HepG2 (cell line): Measurements from ENCODE around the gene SWI5. TPM values are rescaled to one million over a fixed set of nuclear protein-coding genes. Genes with fewer than 3 reads are reported as not detected.

Experiments
- ATAC-seq: fragments of 200-7000 bp; cut with Tn5 transposase; 3 replicates; pipeline ENCODE4 v1.9.1; 2020; ENCODE audit warnings: mild to moderate bottlenecking, moderate library complexity
- BruUV-seq: library from RNA; stranded (reverse); fragments of 400-500 nt; replicated peaks from 2 replicates; lab custom pipeline; 2021; lab: Mats Ljungman, UMichigan
- CTCF ChIA-PET: fragments of 300-600 bp; formaldehyde crosslinking; extraction: SDS; loops from one replicate; lab custom pipeline; 2021; ENCODE audit warnings: low total read pairs, inconsistent platforms, low intra/inter-chr PET ratio; lab: Yijun Ruan, JAX
- POLR2A ChIA-PET: fragments of 350-600 bp; sonication (Branson Sonifier 250); formaldehyde crosslinking; loops from one replicate; lab custom pipeline; 2020; ENCODE audit warnings: antibody characterized with exemption, inconsistent platforms; lab: Yijun Ruan, JAX
- DNase-seq: peaks from one replicate; pipeline ENCODE4 v3.0.0-alpha.2; 2015; ENCODE audit warnings: low spot score
- FAIRE-seq: peaks from 3 replicates; lab custom pipeline; 2011; peaks lifted over from hg19 to GRCh38; lab: Jason Lieb, UNC
- H2AFZ ChIP-seq: one replicate; pipeline ENCODE4 v1.6.1; 2011; ENCODE audit warnings: low read length, inconsistent platforms
- H3K27ac ChIP-seq: fragments of 300-600 bp; 3 replicates; pipeline ENCODE4 v1.8.0; 2011; ENCODE audit warnings: mixed run types, mild to moderate bottlenecking, mixed read lengths, low read length, inconsistent platforms; ENCODE audit not compliant: insufficient read depth; ENCODE audit errors: extremely low read length
- H3K27me3 ChIP-seq, 2 experiments: fragments of 200-600 bp in 1 of 2; 2 replicates in 1 of 2; 3 replicates in 1 of 2; pipeline versions ENCODE4 v1.6.0 to v1.8.0; 2011; ENCODE audit warnings: low read length in 2 of 2, mild to moderate bottlenecking in 2 of 2, moderate library complexity in 2 of 2, inconsistent platforms in 1 of 2; ENCODE audit not compliant: insufficient read depth in 2 of 2, control insufficient read depth in 1 of 2
- H3K36me3 ChIP-seq, 2 experiments: fragments of 200-600 bp in 1 of 2; replicated peaks in 1 of 2; 2 replicates in 1 of 2; 3 replicates in 1 of 2; pipeline versions ENCODE4 v1.5.1 to v1.8.0; 2011; ENCODE audit warnings: low read length in 2 of 2, inconsistent platforms in 1 of 2; ENCODE audit not compliant: insufficient read depth in 2 of 2, control insufficient read depth in 1 of 2
- H3K4me1 ChIP-seq: 2 replicates; pipeline ENCODE4 v1.5.1; 2012; ENCODE audit warnings: low read length, inconsistent platforms; ENCODE audit not compliant: insufficient read depth
- H3K4me2 ChIP-seq: 2 replicates; pipeline ENCODE4 v1.6.0; 2011; ENCODE audit warnings: low read depth, low read length, inconsistent platforms
- H3K4me3 ChIP-seq, 3 experiments: fragments of 200-600 bp in 1 of 3; sonication (generic), shearing (Covaris generic) in 1 of 3; replicated peaks in 1 of 3; 2 replicates each; pipeline ENCODE4 v1.5.1; 2011 to 2016; ENCODE audit warnings: low read length in 3 of 3, inconsistent platforms in 2 of 3, low read depth in 2 of 3, mild to moderate bottlenecking in 2 of 3, control low read depth in 1 of 3, mixed read lengths in 1 of 3; ENCODE audit not compliant: insufficient read depth in 1 of 3
- H3K79me2 ChIP-seq: one replicate; pipeline ENCODE4 v1.6.1; 2011; ENCODE audit warnings: low read length, inconsistent platforms; ENCODE audit not compliant: insufficient read depth
- H3K9ac ChIP-seq: 2 replicates; pipeline ENCODE4 v1.6.0; 2011; ENCODE audit warnings: mild to moderate bottlenecking, low read depth, low read length, inconsistent platforms; ENCODE audit not compliant: insufficient read depth
- H3K9me3 ChIP-seq: 2 replicates; pipeline ENCODE4 v1.5.1; 2012; ENCODE audit warnings: mild to moderate bottlenecking, low read length
- H4K20me1 ChIP-seq: 2 replicates; pipeline ENCODE4 v1.6.0; 2011; ENCODE audit warnings: inconsistent platforms, mild to moderate bottlenecking, low read length, moderate library complexity; ENCODE audit not compliant: insufficient read depth
- FOXA3 ChIP-seq: IDR thresholded peaks from 2 replicates; pipeline ENCODE4 v1.6.1; 2016; ENCODE audit warnings: missing genetic modification reagents, missing compliant biosample characterization
- GATAD2A ChIP-seq: IDR thresholded peaks from 2 replicates; pipeline ENCODE4 v1.6.1; 2016
- NFE2 ChIP-seq: sonication (generic); formaldehyde crosslinking; IDR thresholded peaks from 2 replicates; pipeline ENCODE4 v1.4.0; 2020; ENCODE audit warnings: missing genetic modification reagents
- NFE2L1 ChIP-seq: sonication (generic); formaldehyde crosslinking; IDR thresholded peaks from 2 replicates; pipeline ENCODE4 v1.4.0; 2020; ENCODE audit warnings: missing genetic modification reagents, mild to moderate bottlenecking, borderline replicate concordance
- PATZ1 ChIP-seq: sonication (generic); formaldehyde crosslinking; IDR thresholded peaks from 2 replicates; pipeline ENCODE4 v1.4.0; 2020; ENCODE audit warnings: missing genetic modification reagents
- PHF5A ChIP-seq: IDR thresholded peaks from one replicate; pipeline ENCODE4 v1.6.1; 2018; ENCODE audit warnings: low read depth, missing genetic modification reagents; ENCODE audit not compliant: unreplicated experiment
- SP1 ChIP-seq, 2 experiments: fragments of 450-650 bp in 1 of 2; sonication (generic) in 1 of 2; formaldehyde crosslinking in 1 of 2; IDR thresholded peaks; 2 replicates each; pipeline versions ENCODE4 v1.4.0 to v1.6.1; 2016 to 2020; ENCODE audit warnings: missing genetic modification reagents in 1 of 2
- THAP9 ChIP-seq: sonication (generic); formaldehyde crosslinking; IDR thresholded peaks from 2 replicates; pipeline ENCODE4; 2020; ENCODE audit warnings: missing genetic modification reagents, mild to moderate bottlenecking, borderline replicate concordance
- ZBTB44 ChIP-seq: sonication (generic); formaldehyde crosslinking; IDR thresholded peaks from 2 replicates; pipeline ENCODE4 v1.4.0; 2020; ENCODE audit warnings: missing genetic modification reagents
- ZNF687 ChIP-seq: sonication (generic); formaldehyde crosslinking; IDR thresholded peaks from 2 replicates; pipeline ENCODE4 v1.5.1; 2020; ENCODE audit warnings: mild to moderate bottlenecking, missing genetic modification reagents, moderate library complexity
- ZNF772 ChIP-seq: sonication (generic); formaldehyde crosslinking; IDR thresholded peaks from 2 replicates; pipeline ENCODE4 v1.5.0; 2020; ENCODE audit warnings: mild to moderate bottlenecking, missing genetic modification reagents
- ZSCAN25 ChIP-seq: sonication (generic); formaldehyde crosslinking; IDR thresholded peaks from 2 replicates; pipeline ENCODE4 v1.8.0; 2022; ENCODE audit warnings: mild to moderate bottlenecking, missing genetic modification reagents
- whole genome bisulfite sequencing: methylation state at CpG from one replicate; pipeline ENCODE4 v1.1.6; 2017; ENCODE audit warnings: low lambda C conversion rate; 5-methylcytosine and 5-hydroxymethylcytosine counted together
- in situ Hi-C: cut with HindIII; loops from 2 replicates; pipeline ENCODE4 v1.10.0; 2017; ENCODE audit warnings: low pct_unique_long_range_greater_than_20kb; ENCODE audit not compliant: extremely low pct_ligation_motif_present
- intact Hi-C: fragments of 100-400 bp; cut with micrococcal nuclease; formaldehyde crosslinking; loops from one replicate; pipeline ENCODE4 v1.10.0; 2022; ENCODE audit not compliant: unreplicated experiment
- polyA plus RNA-seq, 8 experiments: library from polyadenylated mRNA; depleted of rRNA in 3 of 8; stranded (reverse) in 7 of 8; unstranded in 1 of 8; fragments of >200 nt; fragmentation: Illumina TruSeq in 4 of 8; extraction: Trizol in 4 of 8; gene quantifications; 2 replicates each; pipeline versions ENCODE4 v1.2.1 to v1.2.3, GENCODE V29; 2011 to 2016; ENCODE audit warnings: low read depth in 4 of 8, missing spikeins in 1 of 8, mixed read lengths in 1 of 8; ENCODE audit not compliant: insufficient read depth in 1 of 8
- total RNA-seq, 5 experiments: library from RNA; depleted of rRNA; stranded (reverse); fragments of >200 nt; fragmentation: Illumina TruSeq; extraction: Trizol; gene quantifications; 2 replicates each; pipeline ENCODE4 v1.2.3, GENCODE V29; 2016; ENCODE audit warnings: low read depth in 1 of 5

The SWI5 gene
- total and polyA plus RNA-seq, 2 of the 13 experiments (the other 11 are each of a cell fraction or from before 2014, with no cell fraction given): 39.2 to 41.0 TPM

- FAIRE-seq: peak; percentile 23
- peak overlapping the region; percentile 75 for H2AFZ ChIP-seq
- 0 out of 2 replicates have a peak, but pooled peaks have one; percentile 36 for TF ChIP-seq GATAD2A (CRISPR knock-in tag)
- no peak for TF ChIP-seq SP1 (IDR thresholded peaks at IDR 0.05)
- TF ChIP-seq SP1 (CRISPR knock-in tag; IDR thresholded peaks at IDR 0.05): no peak
- TF ChIP-seq ZNF772 (CRISPR knock-in tag): 0 out of 2 replicates have a peak, but pooled peaks have one; percentile 22
- no peak for TF ChIP-seq PHF5A (CRISPR knock-in tag)
- TF ChIP-seq ZSCAN25 (CRISPR knock-in tag): peak; percentile 65; the same call in 1 of the 2 replicates
- TF ChIP-seq PATZ1 (CRISPR knock-in tag): peak; percentile 81
- no peak for TF ChIP-seq ZBTB44 (CRISPR knock-in tag)
- peak; percentile 13; the same call in 1 of the 2 replicates for TF ChIP-seq FOXA3
- 0 out of 2 replicates have a peak, but pooled peaks have one; percentile 29 for TF ChIP-seq NFE2L1 (CRISPR knock-in tag)
- TF ChIP-seq THAP9 (CRISPR knock-in tag): peak; percentile 42; the same call in 1 of the 2 replicates
- peak; percentile 82 for TF ChIP-seq ZNF687 (CRISPR knock-in tag)
- TF ChIP-seq NFE2 (CRISPR knock-in tag): no peak
Measured at GRCh38 chr9:128245421-128246151, 30.5 kb upstream of the SWI5 start.

More at GRCh38 chr9:128245421-128246151, 30.5 kb upstream of the SWI5 start:
- H3K9ac ChIP-seq: peak overlapping the region; percentile 56
- no peaks in the 10 kb centered on the region for H4K20me1 ChIP-seq
- CTCF ChIA-PET: no interaction called here
- peak; percentile 66 for ATAC-seq
- no peaks in the 10 kb centered on the region for H3K9me3 ChIP-seq
- intact Hi-C loops: no loop called here
- WGBS: 0% methylated on average over 6 of the region's 13 CpGs
- peak overlapping the region; percentile 17 to 64 (median 26) for H3K4me3 ChIP-seq
- no peak overlapping the region for H3K27ac ChIP-seq
- H3K4me1 ChIP-seq: peaks cover 50% of the 10 kb centered on the region
- BruUV-seq: no TSS peak
- no peaks in the 10 kb centered on the region for H3K36me3 ChIP-seq
- H3K79me2 ChIP-seq: no peaks in the 10 kb centered on the region
- in situ Hi-C loops: no loop called here
- DNase-seq: peak; percentile 72
- H3K4me2 ChIP-seq: peak overlapping the region; percentile 99
- H3K27me3 ChIP-seq: peaks cover 0 to 11% of the 10 kb centered on the region in 2 experiments; a peak in 1 of 5 replicates
- POLR2A ChIA-PET: interaction anchor here (0.6 to 2.1 kb wide), 4 partner anchors 10 to 296 kb away, joined by 3 to 13 read pairs (median 6); partner anchors contain the start of genes GOLGA2 and SWI5
